Activated CD8-positive, alpha-beta memory T cell treated with anti-CD3 and anti-CD28 coated beads for 48 hours (primary cell): ENCODE measurements around the gene EYA3.
A peak's percentile ranks its signal among the peaks of the same experiment; 100 is the strongest.

Experiments used
- DNase-seq, 3 experiments: peaks; one replicate each; pipeline ENCODE4 v3.0.0-alpha.2; 2020; ENCODE audit warnings: low read depth in 2 of 3, low spot score in 2 of 3

Gene EYA3

DNA sequence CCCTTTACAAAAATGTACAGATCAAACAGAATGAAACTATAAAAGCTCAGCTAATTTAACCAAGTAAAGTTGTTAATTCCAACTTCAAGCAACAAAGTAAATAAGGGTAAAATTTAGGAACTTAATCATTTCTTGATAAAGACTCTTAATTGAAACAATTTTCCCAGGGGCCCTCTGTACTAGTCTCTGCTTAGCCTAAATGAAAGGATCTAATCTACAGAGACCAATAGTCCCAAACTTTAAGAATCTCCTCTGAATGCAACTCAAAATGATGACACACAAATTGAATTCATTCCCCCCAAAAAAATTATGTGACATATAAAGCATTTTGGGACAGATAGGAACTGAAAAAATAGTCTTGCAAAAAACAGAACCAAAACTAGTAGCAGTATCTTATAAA is 16.6 kb downstream of the EYA3 start:
- DNase-seq: no peak

DNA sequence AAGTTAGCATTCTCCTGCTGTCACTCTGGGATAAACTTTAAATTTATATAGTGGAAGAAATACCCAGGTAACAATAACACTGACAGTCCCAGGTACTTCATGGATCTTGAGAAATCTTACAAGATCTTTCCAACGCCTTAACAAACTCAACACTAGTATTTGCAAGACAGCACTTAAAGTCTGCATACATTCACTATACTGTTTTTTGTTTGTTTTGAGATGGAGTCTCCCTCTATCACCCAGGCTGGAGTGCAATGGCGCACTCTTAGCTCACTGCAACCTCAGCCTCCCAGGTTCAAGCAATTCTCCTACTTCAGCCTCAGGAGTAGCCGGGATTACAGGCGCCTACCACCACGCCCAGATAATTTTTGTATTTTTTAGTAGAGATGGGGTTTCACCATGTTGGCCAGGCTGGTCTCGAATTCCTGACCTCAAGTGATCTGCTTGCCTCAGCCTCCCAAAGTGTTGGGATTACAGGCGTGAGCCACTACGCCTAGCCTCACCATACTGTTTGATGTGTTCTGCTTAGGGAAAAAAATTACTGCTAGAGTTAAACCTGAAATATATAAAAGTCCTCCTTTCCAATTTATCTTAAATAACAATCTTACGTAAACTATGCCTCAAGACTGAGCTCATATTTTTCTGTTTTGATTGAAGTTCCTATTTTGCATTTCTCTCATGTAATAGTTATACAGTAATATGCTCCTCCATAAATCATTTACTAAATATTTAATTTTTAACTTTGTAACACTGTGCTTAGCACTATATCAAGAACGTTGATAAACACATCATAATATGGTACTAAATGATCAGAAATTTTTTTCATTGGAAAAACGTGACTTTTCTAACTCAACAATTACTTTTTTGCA is 17.5 kb downstream of the EYA3 start:
- no peak for DNase-seq

DNA sequence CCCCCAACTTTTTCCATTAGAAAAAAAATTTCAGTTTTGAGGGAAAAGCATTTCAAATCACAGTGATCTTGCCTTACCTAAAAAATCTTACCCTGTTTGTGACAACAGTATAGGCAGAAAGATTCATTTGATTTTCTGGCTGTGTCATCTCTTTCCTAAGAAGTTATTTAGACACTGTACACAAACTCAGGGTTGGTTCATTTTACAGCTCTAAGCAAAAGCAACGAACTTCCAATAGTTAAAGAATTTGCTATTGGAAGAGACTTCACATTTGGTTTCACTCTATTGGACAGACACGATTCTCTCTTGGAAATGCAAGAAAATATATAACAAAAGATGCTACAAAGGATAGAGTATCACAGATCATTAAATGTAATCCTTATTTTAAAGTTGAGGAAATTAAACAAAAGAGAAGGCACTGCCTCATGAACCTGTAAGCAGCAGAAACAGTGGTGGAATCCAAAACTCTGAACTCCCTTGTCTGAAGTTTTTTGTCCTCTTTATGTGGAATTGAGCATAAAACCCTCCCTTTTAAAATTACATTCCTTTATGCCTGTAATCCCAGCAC is 20.8 kb downstream of the EYA3 start:
- DNase-seq: no peak

DNA sequence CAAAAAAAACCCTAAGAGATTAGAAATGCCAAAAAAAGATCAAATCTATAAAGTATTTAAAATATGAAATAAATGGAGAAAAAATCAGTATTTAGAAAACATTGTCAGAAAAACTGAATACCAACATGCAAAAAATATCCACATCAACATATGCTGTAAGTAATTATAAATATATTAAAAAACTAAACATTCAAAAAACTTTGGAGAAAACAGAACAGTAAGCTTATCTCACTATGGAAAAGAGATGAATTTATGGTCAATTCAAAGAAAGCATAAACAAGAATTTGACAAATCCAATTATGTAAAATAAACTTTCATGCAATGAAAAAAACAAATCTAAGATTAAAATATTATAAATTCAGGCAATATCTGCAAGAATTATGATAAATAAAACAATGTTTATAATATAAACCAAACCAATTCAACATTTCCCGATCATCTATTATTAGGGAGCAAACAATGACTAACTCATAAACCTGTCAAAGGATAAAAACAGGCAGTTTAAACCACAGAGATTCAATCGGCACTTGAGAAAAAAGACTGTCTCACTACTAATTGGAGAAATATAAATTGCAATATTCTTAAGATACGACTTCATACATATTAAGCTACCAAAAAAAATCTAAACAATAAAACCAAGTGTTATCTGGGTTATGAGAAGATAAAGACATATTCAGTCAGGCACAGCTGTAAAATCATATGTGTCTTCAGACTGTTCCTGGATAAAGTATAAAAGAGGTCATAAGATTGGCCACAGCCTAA is 21.8 kb downstream of the EYA3 start:
- DNase-seq: no peak

DNA sequence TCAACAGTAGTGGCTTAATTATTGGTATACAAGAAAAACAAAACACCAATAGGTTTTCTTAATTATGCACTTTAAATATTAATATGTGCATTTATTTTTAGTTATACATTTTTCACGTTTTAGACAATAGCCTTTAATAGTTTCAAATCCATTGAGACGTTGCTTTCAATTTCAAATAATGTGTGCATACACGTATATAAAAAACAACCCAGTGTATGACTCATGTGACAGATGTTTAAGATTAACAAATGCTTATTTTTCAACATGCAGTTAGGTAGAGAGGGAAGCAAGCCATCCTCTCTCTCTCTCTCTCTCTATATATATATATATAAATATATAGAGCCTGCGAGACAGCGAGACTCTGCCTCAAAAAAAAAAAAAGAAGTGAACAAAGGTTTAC is 24.3 kb downstream of the EYA3 start:
- DNase-seq: no peak

DNA sequence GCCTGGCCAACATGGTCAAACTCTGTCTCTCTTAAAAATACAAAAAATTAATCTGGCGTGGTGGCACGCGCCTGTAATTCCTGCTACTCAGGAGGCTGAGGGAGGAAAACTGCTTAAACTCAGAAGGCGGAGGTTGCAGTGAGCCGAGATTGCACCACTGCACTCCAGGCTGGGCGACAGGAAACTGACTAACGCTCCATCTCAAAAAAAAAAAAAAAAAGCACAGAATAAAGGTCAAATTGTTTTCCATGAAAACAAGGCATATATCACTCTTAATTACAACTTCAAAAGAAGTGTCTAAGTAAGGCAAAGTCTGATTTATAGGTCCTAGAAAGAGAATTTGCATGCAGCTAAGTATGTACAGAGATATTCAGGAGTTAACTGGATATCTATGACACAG is 25.6 kb downstream of the EYA3 start:
- no peak for DNase-seq

DNA sequence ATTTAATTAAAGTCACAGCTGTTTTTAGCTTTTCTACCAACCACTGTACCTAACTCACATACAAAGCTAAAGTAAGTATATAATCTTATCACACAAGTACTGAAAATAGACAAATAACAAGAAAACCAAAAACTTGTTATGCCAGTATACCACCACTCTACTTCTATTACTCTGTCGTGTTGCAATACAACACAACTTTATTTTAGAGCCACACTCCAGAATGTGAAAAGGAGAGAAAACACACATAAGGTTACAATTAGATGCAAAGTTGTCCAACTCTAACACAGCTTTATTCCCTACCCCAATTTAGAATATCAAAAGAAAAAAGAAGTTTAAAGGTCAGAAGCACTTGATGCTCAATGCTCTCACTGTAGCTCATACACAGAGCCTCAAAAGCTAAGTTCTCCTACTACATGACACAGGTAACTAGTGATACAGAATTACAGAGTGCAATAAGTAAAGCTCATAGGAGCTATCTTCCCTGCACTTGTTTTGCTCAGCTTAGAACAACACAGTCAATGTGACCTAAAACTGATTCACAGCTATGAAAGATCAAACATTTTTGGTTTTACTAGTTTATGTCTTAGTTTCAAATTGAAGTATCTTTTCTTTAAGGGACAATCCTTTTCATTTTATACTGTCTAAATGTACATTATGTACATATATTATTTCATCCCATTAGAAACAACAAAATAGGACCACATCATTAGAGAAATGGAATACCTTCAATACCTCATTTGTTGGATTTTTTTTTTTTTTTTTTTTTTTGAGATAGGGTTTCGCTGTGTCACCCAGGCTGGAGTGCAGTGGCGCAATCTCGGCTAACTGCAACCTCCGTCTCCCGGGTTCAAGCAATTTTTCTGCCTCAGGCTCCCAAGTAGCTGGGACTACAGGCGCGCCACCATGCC is 29.2 kb downstream of the EYA3 start:
- no peak for DNase-seq

DNA sequence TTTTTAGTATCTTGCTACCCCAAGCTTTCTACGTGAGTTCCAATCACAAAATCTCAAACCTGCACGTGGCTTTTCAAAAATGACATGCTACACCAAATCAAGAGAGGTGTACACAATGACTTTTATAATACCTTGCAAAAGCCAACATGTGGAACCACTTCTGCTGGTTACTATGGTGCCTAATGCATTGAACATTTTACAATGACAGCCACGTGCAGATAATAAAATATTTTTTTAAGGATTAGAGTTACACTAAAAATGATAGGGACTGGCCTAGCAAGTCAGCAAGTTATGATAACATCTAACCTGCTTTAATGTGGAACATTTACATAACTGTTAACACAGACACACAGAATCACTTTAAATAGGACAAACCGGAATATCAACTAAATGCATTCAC is 30.2 kb downstream of the EYA3 start:
- no peak for DNase-seq

DNA sequence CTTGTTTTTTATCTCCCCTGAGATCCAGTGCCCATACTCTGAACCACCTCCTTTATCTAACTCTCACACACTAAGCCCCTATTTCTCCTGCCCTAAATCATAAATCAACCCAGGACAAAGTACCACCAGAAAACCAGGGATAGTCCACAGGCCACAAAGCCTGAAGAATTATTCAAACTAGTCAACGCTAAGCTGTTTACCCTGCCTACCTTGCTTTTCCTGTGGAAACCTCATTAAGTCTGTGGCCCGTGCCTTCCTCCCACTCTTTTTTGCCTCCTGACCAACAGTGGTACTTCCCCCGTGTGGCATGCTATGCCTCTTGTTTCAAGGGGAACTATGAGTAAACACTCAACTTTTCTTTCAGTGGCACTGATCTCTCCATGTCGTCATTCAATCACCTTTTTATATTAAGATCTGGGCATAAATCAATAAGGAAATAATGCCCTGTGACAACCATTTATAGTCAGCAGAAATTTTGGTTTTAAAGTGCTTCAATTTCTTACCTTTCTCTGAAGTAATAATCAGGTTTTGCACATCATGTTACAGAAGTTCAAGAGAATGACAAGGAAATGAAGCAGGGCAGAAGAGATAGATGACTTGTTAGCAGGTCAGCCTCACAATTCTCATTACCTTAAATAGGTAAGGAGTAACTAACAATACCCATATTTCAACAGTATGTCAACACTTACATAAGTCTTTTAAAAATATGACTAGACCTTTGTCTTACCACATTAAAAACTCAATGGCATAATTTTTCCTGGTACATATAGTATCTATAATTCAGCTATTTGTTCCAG is 32.1 kb downstream of the EYA3 start:
- peak; percentile 14 to 43 (median 36) for DNase-seq

DNA sequence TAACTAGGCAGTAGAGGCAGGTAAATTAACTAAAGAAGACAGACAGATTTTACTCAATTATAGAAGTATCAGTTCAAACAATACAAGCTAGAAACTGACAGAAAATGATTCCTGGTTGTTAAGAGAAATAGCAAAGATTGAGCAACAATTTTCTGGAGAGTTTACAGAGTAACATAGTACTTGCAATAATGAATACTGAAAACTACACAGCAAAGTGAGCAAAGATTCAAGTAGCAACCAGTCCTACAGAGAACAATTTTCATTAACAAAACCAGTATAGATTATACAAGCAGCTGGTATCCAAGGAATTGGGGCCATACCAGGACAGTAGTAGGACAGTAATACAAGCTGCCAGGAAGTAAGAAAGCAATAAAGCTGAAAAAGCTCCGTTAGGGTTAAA is 37.6 kb downstream of the EYA3 start:
- DNase-seq: no peak

DNA sequence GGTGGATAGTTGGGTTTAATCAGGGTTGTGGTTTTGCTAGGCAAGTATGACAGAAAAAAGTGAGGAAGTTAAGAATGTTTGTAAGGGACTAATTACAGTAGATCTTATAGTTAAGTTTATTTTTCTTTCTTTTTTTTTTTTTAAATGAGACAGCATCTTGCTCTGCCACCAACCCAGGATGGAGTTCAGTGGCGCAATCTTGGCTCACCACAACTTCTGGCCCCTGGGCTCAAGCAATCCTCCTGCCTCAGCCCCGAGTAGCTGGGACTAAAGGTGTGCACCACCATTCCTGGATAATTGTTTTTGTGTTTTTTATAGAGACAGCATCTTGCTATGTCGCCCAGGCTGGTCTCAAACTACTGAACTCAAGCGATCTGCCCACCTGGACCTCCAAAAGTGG is 41.7 kb downstream of the EYA3 start:
- DNase-seq: no peak

DNA sequence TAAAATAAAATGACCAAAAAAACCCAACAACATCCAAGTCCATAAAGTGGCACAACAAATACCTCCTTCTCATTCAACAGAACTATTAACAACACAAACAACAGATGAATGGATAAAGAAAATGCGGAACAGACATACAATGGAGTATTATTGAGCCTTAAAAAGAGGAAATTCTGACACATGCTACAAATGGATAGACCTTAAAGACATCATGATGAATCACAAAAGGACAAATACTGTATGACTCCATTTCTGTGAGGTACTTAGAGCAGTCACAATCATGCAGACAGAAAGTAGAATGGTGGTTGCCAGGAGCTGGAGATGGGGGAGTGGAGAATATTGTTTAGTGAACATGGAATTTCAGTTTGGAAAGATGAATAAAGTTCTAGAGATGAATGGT is 42.6 kb downstream of the EYA3 start:
- no peak for DNase-seq

DNA sequence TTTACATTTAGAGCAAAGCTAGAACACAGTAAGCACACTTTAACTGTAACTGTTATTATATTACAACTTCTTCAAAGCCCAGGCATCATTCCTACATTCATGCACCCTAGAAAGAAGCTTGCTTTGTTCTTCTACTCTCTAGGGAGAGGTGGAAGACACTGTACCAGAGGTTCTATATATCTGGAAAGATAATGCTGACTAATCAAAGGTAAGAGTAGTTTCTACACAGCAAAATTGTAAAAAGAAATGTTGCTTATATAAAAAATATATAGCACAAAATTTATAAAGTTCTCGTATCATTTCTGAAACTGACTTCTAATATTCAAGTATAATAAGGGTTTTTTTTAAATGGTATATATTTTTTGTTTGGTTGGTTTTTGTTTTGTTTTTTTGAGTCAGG is 44.0 kb downstream of the EYA3 start:
- no peak for DNase-seq

DNA sequence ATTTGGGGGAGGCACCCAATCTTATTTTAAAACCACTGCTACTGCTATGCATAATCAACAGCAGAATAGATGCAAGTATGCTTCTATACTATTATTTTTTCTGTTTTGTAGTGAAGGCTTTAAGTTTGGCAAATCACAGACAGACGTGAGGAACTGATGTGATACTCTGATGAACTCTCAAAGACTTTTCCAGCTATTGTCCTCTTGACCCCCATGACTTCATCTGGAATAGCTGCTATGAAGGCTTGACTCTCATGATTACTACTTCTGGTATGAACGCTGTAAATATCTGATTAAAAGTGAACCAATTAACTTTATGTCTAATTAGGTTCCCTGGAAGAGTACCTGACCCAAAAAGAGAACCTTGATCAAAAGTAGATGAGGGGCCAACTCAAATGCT is 49.1 kb downstream of the EYA3 start:
- DNase-seq: no peak

DNA sequence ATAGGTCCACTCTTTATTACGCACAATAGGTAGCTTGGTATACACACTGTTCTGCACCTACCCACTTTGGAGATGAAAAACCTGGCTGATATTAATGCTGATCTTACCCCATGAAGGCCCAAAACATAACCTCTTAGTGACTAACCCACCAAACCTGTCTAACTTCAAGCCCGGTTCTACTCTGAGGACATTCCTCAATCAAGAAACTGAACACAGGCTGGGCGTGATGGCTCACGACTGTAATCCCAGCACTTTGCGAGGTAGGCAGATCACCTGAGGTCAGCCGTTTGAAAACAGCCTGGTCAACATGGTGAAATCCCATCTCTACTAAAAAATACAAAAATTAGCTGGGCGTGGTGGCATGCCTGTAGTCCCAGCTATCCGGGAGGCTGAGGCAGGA is 50.5 kb downstream of the EYA3 start:
- DNase-seq: no peak

DNA sequence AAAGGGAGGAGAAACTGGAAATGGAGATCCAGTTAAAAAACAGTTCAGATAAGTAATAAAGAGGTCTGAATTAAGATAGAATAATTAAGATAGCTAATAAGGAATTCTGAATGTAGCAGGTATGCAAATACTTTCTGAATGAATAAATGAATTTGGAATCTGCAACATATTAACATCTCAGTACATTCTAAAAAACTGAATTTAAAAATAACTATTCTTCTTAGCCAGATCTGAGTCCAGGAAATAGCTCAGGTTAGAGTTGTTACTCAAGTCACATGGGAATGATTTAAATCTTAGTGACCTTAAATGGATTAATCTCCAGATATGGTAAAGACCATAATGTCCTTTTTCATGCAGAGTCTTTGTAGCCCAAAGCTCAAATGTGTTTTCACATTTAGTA is 51.2 kb downstream of the EYA3 start:
- no peak for DNase-seq

DNA sequence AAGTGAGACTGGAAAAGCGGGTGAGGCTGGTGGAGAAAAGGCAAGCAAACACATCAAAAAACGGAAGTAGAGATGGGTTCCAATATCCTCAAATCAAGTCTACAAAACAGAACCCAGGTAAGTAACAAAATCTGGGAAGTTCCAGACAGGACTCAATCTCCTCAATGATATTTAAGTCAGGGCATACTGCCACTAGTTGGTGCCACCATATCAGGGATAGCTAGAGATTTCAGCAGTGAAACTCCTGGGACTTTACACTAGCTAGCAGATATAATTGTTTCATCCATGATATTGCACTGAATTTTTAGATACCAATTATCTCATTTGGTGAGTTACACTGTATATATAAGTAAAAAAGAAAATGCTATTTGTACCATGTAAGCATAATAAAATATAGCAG is 52.0 kb downstream of the EYA3 start:
- DNase-seq: no peak

DNA sequence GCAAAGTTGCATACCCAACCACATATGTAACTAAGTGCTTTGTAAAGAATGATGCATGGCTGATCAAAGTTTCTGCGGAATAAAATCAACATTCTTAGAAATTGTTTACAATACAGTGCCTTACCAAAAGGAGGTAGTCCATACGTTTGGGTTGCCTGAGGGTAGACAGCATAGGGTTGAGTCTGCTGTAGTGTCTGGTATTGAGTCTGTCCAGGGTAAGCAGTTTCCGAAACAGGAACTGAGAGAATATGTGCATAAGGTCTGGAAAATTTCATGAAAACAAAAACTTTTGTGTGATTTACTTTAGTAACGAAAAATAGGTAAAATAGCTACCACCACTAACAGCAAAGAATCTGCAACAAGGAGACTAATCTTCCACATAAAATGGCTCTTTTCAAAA is 53.0 kb downstream of the EYA3 start:
- DNase-seq: no peak

DNA sequence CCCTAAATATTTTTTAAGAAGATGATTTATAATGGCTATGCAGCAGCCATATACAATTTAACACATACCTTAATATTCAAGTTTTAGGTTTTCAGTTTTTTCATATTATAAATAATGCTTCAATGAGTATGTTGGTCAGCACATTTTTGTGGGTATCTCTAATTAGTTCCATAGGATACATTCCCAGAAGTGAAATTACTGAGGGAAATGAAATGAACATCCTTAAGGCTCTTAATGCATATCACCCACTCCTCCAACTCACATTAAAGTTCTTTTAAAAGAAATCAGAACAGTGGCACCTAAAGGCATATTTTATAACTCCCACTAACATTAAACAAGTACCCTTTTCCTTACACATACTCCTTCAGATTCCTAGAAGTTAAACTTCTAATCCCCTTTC is 56.1 kb downstream of the EYA3 start:
- DNase-seq: no peak

DNA sequence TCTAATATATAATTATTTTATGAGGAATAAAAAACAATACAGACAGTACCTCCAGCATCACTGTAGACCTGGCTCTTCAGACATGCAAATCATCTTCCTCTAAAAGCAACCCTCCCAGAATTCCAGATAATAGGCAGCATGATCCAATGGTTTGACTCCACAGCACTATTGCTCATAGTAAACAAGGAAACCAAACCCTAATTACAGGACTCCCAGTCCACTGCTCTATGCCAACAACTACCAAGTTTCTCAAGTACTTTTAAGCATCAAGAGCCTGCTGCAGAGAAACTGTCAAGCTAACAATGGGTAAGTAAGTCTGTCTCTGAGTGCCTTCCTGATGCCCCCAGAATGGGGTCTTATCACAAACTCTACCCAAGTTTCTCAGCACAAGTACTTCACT is 57.2 kb downstream of the EYA3 start:
- DNase-seq: no peak
